ENCODE results near the gene CD300LG.

DNA sequence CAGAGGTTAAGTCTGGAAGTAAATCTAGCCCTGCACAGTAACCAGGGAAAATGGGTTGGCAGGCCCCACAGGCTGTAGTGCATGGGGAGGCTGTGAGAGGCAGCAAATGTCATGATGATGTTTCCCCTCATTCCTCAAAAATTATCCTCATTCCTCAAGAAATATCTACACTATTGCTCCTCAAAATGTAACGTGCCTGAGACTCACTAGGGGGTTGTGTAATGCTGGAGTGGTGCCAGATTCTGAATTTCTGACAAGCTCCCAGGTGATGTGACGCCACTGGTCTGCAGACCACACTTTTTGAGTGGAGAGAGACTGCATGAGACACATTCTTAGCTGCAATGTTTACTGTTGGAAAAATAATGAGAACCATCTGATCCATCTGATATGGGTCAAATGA, 12.9 kb upstream of the CD300LG start:
- TF ChIP-seq EP300 (IDR thresholded peaks at IDR 0.05) (no peak), RFX5 (IDR thresholded peaks at IDR 0.05) (no peak), POLR2A (IDR thresholded peaks at IDR 0.05; ENCODE audit: low read length) (no peak), CBX8 (IDR thresholded peaks at IDR 0.05) (no peak), CEBPB (IDR thresholded peaks at IDR 0.05) (no peak)
- TF ChIP-seq, protein P1, sequence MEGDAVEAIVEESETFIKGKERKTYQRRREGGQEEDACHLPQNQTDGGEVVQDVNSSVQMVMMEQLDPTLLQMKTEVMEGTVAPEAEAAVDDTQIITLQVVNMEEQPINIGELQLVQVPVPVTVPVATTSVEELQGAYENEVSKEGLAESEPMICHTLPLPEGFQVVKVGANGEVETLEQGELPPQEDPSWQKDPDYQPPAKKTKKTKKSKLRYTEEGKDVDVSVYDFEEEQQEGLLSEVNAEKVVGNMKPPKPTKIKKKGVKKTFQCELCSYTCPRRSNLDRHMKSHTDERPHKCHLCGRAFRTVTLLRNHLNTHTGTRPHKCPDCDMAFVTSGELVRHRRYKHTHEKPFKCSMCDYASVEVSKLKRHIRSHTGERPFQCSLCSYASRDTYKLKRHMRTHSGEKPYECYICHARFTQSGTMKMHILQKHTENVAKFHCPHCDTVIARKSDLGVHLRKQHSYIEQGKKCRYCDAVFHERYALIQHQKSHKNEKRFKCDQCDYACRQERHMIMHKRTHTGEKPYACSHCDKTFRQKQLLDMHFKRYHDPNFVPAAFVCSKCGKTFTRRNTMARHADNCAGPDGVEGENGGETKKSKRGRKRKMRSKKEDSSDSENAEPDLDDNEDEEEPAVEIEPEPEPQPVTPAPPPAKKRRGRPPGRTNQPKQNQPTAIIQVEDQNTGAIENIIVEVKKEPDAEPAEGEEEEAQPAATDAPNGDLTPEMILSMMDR (IDR thresholded peaks at IDR 0.05) = no peak
- TF ChIP-seq, protein P2, sequence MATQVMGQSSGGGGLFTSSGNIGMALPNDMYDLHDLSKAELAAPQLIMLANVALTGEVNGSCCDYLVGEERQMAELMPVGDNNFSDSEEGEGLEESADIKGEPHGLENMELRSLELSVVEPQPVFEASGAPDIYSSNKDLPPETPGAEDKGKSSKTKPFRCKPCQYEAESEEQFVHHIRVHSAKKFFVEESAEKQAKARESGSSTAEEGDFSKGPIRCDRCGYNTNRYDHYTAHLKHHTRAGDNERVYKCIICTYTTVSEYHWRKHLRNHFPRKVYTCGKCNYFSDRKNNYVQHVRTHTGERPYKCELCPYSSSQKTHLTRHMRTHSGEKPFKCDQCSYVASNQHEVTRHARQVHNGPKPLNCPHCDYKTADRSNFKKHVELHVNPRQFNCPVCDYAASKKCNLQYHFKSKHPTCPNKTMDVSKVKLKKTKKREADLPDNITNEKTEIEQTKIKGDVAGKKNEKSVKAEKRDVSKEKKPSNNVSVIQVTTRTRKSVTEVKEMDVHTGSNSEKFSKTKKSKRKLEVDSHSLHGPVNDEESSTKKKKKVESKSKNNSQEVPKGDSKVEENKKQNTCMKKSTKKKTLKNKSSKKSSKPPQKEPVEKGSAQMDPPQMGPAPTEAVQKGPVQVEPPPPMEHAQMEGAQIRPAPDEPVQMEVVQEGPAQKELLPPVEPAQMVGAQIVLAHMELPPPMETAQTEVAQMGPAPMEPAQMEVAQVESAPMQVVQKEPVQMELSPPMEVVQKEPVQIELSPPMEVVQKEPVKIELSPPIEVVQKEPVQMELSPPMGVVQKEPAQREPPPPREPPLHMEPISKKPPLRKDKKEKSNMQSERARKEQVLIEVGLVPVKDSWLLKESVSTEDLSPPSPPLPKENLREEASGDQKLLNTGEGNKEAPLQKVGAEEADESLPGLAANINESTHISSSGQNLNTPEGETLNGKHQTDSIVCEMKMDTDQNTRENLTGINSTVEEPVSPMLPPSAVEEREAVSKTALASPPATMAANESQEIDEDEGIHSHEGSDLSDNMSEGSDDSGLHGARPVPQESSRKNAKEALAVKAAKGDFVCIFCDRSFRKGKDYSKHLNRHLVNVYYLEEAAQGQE (IDR thresholded peaks at IDR 0.05) = no peak
